ENCODE measurements around the gene FXYD4.

FXYD4 gene

GRCh38 chr10:43347997-43348396 is 23.4 kb upstream of the FXYD4 start:
- FAIRE-seq, result no peak

- peak; percentile 68 for FAIRE-seq
Observed at GRCh38 chr10:43348511-43349312, 22.7 kb upstream of the FXYD4 start.

GRCh38 chr10:43350156-43350555 is 21.3 kb upstream of the FXYD4 start:
- no peak for FAIRE-seq

GRCh38 chr10:43350686-43351085 is 20.8 kb upstream of the FXYD4 start:
- no peak for FAIRE-seq

GRCh38 chr10:43351301-43351700 is 20.1 kb upstream of the FXYD4 start:
- FAIRE-seq, result no peak

- FAIRE-seq, result no peak
Observed at GRCh38 chr10:43352951-43353350, 18.5 kb upstream of the FXYD4 start.

- no peak for FAIRE-seq
Observed at GRCh38 chr10:43353495-43354329, 17.7 kb upstream of the FXYD4 start.

GRCh38 chr10:43354330-43354635 is 17.2 kb upstream of the FXYD4 start:
- no peak for FAIRE-seq

GRCh38 chr10:43354879-43355380 is 16.5 kb upstream of the FXYD4 start:
- no peak for FAIRE-seq

GRCh38 chr10:43355749-43356371 is 15.6 kb upstream of the FXYD4 start:
- FAIRE-seq, result no peak

GRCh38 chr10:43360086-43360485 is 11.3 kb upstream of the FXYD4 start:
- no peak for FAIRE-seq

- FAIRE-seq, result no peak
Observed at GRCh38 chr10:43361547-43362190, 9.8 kb upstream of the FXYD4 start.

GRCh38 chr10:43362191-43362839 is 9.1 kb upstream of the FXYD4 start:
- no peak for FAIRE-seq

- FAIRE-seq, result no peak
Observed at GRCh38 chr10:43365001-43365400, 6.4 kb upstream of the FXYD4 start.

GRCh38 chr10:43369921-43370320 is 1.5 kb upstream of the FXYD4 start:
- no peak for FAIRE-seq

GRCh38 chr10:43370671-43371215 is 693 bp upstream of the FXYD4 start:
- no peak for FAIRE-seq

GRCh38 chr10:43372765-43373361 is 1.4 kb downstream of the FXYD4 start:
- FAIRE-seq, result no peak

GRCh38 chr10:43373461-43373860 is 2.0 kb downstream of the FXYD4 start:
- FAIRE-seq, result no peak

- no peak for FAIRE-seq
Observed at GRCh38 chr10:43374194-43374593, 2.8 kb downstream of the FXYD4 start.

GRCh38 chr10:43375401-43376020 is 4.1 kb downstream of the FXYD4 start:
- FAIRE-seq, result no peak

GRCh38 chr10:43376046-43376635 is 4.7 kb downstream of the FXYD4 start:
- FAIRE-seq, result no peak

All from A204.1 (cell line).